GM23338 (cell line): ENCODE measurements around the gene PCDHA7. TPM values are rescaled to one million over a fixed set of nuclear protein-coding genes. Genes with fewer than 3 reads are reported as not detected.

ENCODE experiments used
- ATAC-seq: fragments of 200-7000 bp; cut with Tn5 transposase; 3 replicates; pipeline ENCODE4 v1.9.1; 2020
- DNase-seq: peaks from one replicate; pipeline ENCODE4 v3.0.0-alpha.2; 2015; ENCODE audit warnings: low spot score
- H2AFZ ChIP-seq: fragments of 200-600 bp; sonication (generic); 2 replicates; pipeline ENCODE4 v1.8.0; 2016; ENCODE audit warnings: antibody characterized with exemption, mild to moderate bottlenecking, moderate library complexity
- H3F3A ChIP-seq: fragments of 200-600 bp; sonication (generic); replicated peaks from 2 replicates; pipeline ENCODE4 v1.8.0; 2017; ENCODE audit warnings: antibody characterized with exemption, mixed run types, low read depth
- H3K27ac ChIP-seq: fragments of 200-600 bp; sonication (generic); 2 replicates; pipeline ENCODE4 v1.6.1; 2016; ENCODE audit warnings: low read depth
- H3K27me3 ChIP-seq: fragments of 200-600 bp; sonication (generic); 2 replicates; pipeline ENCODE4 v1.8.0; 2016; ENCODE audit warnings: mild to moderate bottlenecking, mixed run types, moderate library complexity; ENCODE audit not compliant: insufficient read depth
- H3K36me3 ChIP-seq: fragments of 200-600 bp; sonication (generic); 2 replicates; pipeline ENCODE4 v1.8.0; 2016; ENCODE audit warnings: mild to moderate bottlenecking; ENCODE audit not compliant: insufficient read depth
- H3K4me1 ChIP-seq: fragments of 200-600 bp; sonication (generic); 2 replicates; pipeline ENCODE4 v1.8.0; 2016; ENCODE audit warnings: mild to moderate bottlenecking, moderate library complexity; ENCODE audit not compliant: insufficient read depth
- H3K4me2 ChIP-seq: fragments of 200-600 bp; sonication (generic); 2 replicates; pipeline ENCODE4 v1.7.1; 2017; ENCODE audit warnings: mixed run types
- H3K4me3 ChIP-seq: fragments of 200-600 bp; sonication (generic); 2 replicates; pipeline ENCODE4 v1.6.1; 2016; ENCODE audit warnings: mixed run types
- H3K79me2 ChIP-seq: fragments of 200-600 bp; sonication (generic); replicated peaks from 2 replicates; pipeline ENCODE4 v1.8.0; 2017; ENCODE audit warnings: mild to moderate bottlenecking; ENCODE audit not compliant: insufficient read depth
- H3K9me2 ChIP-seq: fragments of 200-600 bp; sonication (generic); 2 replicates; pipeline ENCODE4 v1.8.0; 2017; ENCODE audit not compliant: insufficient read depth
- H4K20me1 ChIP-seq: fragments of 200-600 bp; sonication (generic); replicated peaks from 2 replicates; pipeline ENCODE4 v1.8.0; 2017; ENCODE audit warnings: mild to moderate bottlenecking; ENCODE audit not compliant: insufficient read depth
- H3K27ac Mint-ChIP-seq: 2 replicates; pipeline ENCODE4 v1.8.0; 2020; ENCODE audit warnings: inconsistent platforms, mild to moderate bottlenecking, moderate library complexity, mixed read lengths
- H3K27me3 Mint-ChIP-seq: 3 replicates; pipeline ENCODE4 v1.8.0; 2022; ENCODE audit warnings: low read depth, mild to moderate bottlenecking, moderate library complexity, mixed read lengths, inconsistent platforms; ENCODE audit not compliant: insufficient read depth, poor library complexity
- H3K36me3 Mint-ChIP-seq: 3 replicates; pipeline ENCODE4 v1.8.0; 2021; ENCODE audit warnings: low read depth, mild to moderate bottlenecking, inconsistent platforms, moderate library complexity, mixed read lengths
- H3K4me1 Mint-ChIP-seq: 3 replicates; pipeline ENCODE4 v1.8.0; 2020; ENCODE audit warnings: mild to moderate bottlenecking, inconsistent platforms, mixed read lengths
- H3K4me3 Mint-ChIP-seq: 3 replicates; pipeline ENCODE4 v1.8.0; 2021; ENCODE audit warnings: moderate library complexity, mild to moderate bottlenecking, inconsistent platforms, mixed read lengths
- H3K9me3 Mint-ChIP-seq: 3 replicates; pipeline ENCODE4 v1.8.0; 2020; ENCODE audit warnings: moderate library complexity, mild to moderate bottlenecking, inconsistent platforms, mixed read lengths
- CREB1 ChIP-seq: fragments of 250-450 bp; sonication (Bioruptor Pico); IDR thresholded peaks from 2 replicates; pipeline ENCODE4 v1.5.0; 2020; ENCODE audit warnings: low read depth, mild to moderate bottlenecking, moderate library complexity
- EZH2phosphoT487 ChIP-seq: fragments of 200-600 bp; sonication (generic); IDR thresholded peaks from one replicate; pipeline ENCODE4 v1.8.1; 2018; ENCODE audit warnings: antibody characterized with exemption; ENCODE audit not compliant: unreplicated experiment
- JUNB ChIP-seq: IDR thresholded peaks from one replicate; pipeline ENCODE4 v1.6.1; 2016; ENCODE audit warnings: antibody characterized with exemption; ENCODE audit not compliant: unreplicated experiment
- STAT1 ChIP-seq: IDR thresholded peaks from one replicate; pipeline ENCODE4 v1.6.1; 2016; ENCODE audit warnings: antibody characterized with exemption; ENCODE audit not compliant: unreplicated experiment
- ZNF331 ChIP-seq: fragments of 250-450 bp; sonication (Bioruptor Pico); IDR thresholded peaks from 2 replicates; pipeline ENCODE4 v1.5.0; 2020; ENCODE audit warnings: low read depth, mild to moderate bottlenecking, moderate library complexity
- polyA plus RNA-seq: library from polyadenylated mRNA; unstranded; fragments of >200 nt; fragmentation: Nextera tagmentation; extraction: Ambion mirVana; gene quantifications from 2 replicates; pipeline ENCODE4 v1.2.1, GENCODE V29; 2016
- total RNA-seq: library from RNA; depleted of rRNA; stranded (reverse); fragments of >200 nt; shearing (Covaris generic); gene quantifications from 2 replicates; pipeline ENCODE4 v1.2.3, GENCODE V29; 2014
- TF ChIP-seq, protein P1 (sequence below), 2 experiments: fragments of 200-600 bp in 1 of 2; sonication (generic) in 1 of 2; conservative IDR thresholded peaks; 2 replicates each; pipeline versions ENCODE4 v1.5.1 to v1.6.1; 2016 to 2017; ENCODE audit warnings: antibody characterized with exemption in 2 of 2, low read depth in 2 of 2, mild to moderate bottlenecking in 2 of 2, moderate library complexity in 1 of 2
- TF ChIP-seq, protein P2 (sequence below): IDR thresholded peaks from one replicate; pipeline ENCODE4 v1.6.1; 2018; ENCODE audit warnings: antibody characterized with exemption; ENCODE audit not compliant: unreplicated experiment

PCDHA7 gene
- total and polyA plus RNA-seq, 2 experiments from 2014 or later = 1.7 to 6.9 TPM

DNA sequence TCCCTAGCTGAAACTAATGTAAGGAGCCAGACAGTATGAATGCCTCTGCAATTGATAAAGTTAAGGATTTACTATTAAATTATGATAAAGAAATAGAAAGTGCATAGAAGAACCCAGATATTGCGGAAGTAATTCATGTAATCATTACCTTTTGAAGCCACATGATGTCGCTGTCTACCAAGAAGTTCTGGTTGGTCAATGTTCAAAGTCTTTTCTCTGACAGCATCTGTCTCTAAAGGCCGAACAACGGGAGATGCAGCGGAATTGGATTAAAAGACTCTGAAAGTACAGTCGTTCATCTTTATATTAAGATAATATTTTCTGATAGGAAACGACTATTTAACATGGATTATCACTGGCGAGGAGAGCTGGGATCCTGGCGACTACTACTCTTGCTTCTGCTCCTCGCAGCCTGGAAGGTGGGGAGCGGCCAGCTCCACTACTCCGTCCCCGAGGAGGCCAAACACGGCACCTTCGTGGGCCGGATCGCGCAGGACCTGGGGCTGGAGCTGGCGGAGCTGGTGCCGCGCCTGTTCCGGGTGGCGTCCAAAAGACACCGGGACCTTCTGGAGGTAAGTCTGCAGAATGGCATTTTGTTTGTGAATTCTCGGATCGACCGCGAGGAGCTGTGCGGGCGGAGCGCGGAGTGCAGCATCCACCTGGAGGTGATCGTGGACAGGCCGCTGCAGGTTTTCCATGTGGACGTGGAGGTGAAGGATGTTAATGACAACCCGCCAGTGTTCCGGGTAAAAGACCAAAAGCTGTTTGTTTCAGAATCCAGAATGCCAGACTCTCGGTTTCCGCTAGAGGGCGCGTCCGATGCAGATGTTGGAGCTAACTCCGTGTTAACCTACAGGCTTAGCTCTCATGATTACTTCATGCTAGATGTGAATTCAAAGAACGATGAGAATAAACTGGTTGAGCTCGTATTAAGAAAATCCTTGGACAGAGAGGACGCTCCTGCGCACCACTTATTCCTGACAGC, 7.2 kb downstream of the PCDHA7 start, which contains the start of gene PCDHA8:
PCDHA8 (plus strand) TSS at position 210 of the 985 bp plus-strand sequence; CDS start at position 345, 135 bp downstream.
- H4K20me1 ChIP-seq = no peaks in the 10 kb centered on the region; the same call in 1 of the 2 replicates
- no peaks in the 10 kb centered on the region for H3K4me1 ChIP-seq
- no peaks in the 10 kb centered on the region for H3K9me2 ChIP-seq
- no peaks in the 10 kb centered on the region; the same call in 2 of the 3 replicates for H3K4me1 Mint-ChIP-seq
- no peak within 1 kb of the TSS for H3K4me2 ChIP-seq
- peak within 1 kb of the TSS; percentile 34; the same call in 1 of the 3 replicates for H3K4me3 Mint-ChIP-seq
- H3K27me3 Mint-ChIP-seq = no peaks in the 10 kb centered on the region
- no peak within 1 kb of the TSS for H3K27ac ChIP-seq
- no peaks in the 10 kb centered on the region for H3K27me3 ChIP-seq
- H3K9me3 Mint-ChIP-seq = peaks cover 4% of the 10 kb centered on the region; the same call in 1 of the 3 replicates
- no peak within 1 kb of the TSS for H3K4me3 ChIP-seq
- TF ChIP-seq JUNB = no peak
- TF ChIP-seq, protein P1, sequence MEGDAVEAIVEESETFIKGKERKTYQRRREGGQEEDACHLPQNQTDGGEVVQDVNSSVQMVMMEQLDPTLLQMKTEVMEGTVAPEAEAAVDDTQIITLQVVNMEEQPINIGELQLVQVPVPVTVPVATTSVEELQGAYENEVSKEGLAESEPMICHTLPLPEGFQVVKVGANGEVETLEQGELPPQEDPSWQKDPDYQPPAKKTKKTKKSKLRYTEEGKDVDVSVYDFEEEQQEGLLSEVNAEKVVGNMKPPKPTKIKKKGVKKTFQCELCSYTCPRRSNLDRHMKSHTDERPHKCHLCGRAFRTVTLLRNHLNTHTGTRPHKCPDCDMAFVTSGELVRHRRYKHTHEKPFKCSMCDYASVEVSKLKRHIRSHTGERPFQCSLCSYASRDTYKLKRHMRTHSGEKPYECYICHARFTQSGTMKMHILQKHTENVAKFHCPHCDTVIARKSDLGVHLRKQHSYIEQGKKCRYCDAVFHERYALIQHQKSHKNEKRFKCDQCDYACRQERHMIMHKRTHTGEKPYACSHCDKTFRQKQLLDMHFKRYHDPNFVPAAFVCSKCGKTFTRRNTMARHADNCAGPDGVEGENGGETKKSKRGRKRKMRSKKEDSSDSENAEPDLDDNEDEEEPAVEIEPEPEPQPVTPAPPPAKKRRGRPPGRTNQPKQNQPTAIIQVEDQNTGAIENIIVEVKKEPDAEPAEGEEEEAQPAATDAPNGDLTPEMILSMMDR (conservative IDR thresholded peaks at IDR 0.05; ENCODE audit: low read depth in 2 of 2) = peak; percentile 75 to 83
- H2AFZ ChIP-seq = no peak within 1 kb of the TSS
- no peaks in the 10 kb centered on the region for H3F3A ChIP-seq
- DNase-seq = peak; percentile 88
- H3K36me3 ChIP-seq = peaks cover 4% of the 10 kb centered on the region; the same call in 1 of the 2 replicates
- peaks cover 11% of the 10 kb centered on the region for H3K36me3 Mint-ChIP-seq
- peak; percentile 75 for ATAC-seq
- H3K79me2 ChIP-seq = no peaks in the 10 kb centered on the region
- no peak within 1 kb of the TSS for H3K27ac Mint-ChIP-seq

DNA sequence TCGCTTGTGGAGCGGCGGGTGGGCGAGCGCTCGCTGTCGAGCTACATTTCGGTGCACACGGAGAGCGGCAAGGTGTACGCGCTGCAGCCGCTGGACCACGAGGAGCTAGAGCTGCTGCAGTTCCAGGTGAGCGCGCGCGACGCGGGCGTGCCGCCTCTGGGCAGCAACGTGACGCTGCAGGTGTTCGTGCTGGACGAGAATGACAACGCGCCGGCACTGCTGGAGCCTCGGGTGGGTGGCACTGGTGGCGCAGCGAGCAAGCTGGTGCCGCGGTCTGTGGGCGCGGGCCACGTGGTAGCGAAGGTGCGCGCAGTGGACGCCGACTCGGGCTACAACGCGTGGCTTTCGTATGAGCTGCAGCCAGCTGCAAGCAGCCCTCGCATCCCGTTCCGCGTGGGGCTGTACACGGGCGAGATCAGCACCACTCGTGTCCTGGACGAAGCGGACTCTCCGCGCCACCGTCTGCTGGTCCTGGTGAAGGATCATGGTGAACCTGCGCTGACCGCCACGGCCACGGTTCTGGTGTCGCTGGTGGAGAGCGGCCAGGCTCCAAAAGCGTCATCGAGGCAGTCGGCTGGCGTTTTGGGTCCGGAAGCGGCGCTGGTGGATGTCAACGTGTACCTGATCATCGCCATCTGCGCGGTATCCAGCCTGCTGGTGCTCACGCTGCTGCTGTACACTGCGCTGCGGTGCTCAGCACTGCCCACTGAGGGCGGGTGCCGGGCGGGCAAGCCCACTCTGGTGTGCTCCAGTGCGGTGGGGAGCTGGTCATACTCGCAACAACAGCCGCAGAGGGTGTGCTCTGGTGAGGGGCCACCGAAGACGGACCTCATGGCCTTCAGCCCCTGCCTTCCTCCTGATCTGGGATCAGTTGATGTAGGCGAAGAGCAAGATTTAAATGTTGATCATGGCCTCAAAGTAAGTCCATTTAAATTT, 9.0 kb downstream of the PCDHA7 start:
- Histone ChIP-seq H3K4me1 (0 out of 2 replicates have a peak, but pooled peaks cover 7% of the 10 kb centered on the region), H3F3A (no peaks in the 10 kb centered on the region; the same call in 1 of the 2 replicates), H3K4me3 (no peak overlapping the region), H3K79me2 (no peaks in the 10 kb centered on the region), H4K20me1 (peaks cover 4% of the 10 kb centered on the region; the same call in 1 of the 2 replicates), H2AFZ (no peak overlapping the region), H3K36me3 (peaks cover 4% of the 10 kb centered on the region; the same call in 1 of the 2 replicates), H3K27me3 (no peaks in the 10 kb centered on the region), H3K9me2 (no peaks in the 10 kb centered on the region), H3K27ac (no peak overlapping the region), H3K4me2 (no peak overlapping the region)
- Mint-ChIP-seq H3K27ac (no peak overlapping the region), H3K9me3 (peaks cover 4% of the 10 kb centered on the region; the same call in 1 of the 3 replicates), H3K4me1 (no peaks in the 10 kb centered on the region; the same call in 2 of the 3 replicates), H3K36me3 (peaks cover 8% of the 10 kb centered on the region), H3K27me3 (no peaks in the 10 kb centered on the region), H3K4me3 (no peak overlapping the region)
- ATAC-seq = no peak
- no peak for TF ChIP-seq CREB1 (CRISPR knock-in tag)
- no peak for TF ChIP-seq STAT1
- TF ChIP-seq, protein P2, sequence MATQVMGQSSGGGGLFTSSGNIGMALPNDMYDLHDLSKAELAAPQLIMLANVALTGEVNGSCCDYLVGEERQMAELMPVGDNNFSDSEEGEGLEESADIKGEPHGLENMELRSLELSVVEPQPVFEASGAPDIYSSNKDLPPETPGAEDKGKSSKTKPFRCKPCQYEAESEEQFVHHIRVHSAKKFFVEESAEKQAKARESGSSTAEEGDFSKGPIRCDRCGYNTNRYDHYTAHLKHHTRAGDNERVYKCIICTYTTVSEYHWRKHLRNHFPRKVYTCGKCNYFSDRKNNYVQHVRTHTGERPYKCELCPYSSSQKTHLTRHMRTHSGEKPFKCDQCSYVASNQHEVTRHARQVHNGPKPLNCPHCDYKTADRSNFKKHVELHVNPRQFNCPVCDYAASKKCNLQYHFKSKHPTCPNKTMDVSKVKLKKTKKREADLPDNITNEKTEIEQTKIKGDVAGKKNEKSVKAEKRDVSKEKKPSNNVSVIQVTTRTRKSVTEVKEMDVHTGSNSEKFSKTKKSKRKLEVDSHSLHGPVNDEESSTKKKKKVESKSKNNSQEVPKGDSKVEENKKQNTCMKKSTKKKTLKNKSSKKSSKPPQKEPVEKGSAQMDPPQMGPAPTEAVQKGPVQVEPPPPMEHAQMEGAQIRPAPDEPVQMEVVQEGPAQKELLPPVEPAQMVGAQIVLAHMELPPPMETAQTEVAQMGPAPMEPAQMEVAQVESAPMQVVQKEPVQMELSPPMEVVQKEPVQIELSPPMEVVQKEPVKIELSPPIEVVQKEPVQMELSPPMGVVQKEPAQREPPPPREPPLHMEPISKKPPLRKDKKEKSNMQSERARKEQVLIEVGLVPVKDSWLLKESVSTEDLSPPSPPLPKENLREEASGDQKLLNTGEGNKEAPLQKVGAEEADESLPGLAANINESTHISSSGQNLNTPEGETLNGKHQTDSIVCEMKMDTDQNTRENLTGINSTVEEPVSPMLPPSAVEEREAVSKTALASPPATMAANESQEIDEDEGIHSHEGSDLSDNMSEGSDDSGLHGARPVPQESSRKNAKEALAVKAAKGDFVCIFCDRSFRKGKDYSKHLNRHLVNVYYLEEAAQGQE = no peak
- TF ChIP-seq ZNF331 (CRISPR knock-in tag) = no peak
- TF ChIP-seq, protein P1 (conservative IDR thresholded peaks at IDR 0.05; ENCODE audit: low read depth in 2 of 2) = no peak
- no peak for TF ChIP-seq JUNB
- no peak for TF ChIP-seq EZH2phosphoT487
- no peak for DNase-seq
